ENCODE results near the gene TUFT1. TPM values are rescaled to one million over a fixed set of nuclear protein-coding genes. Genes with fewer than 3 reads are reported as not detected.
A peak's percentile ranks its signal among the peaks of the same experiment; 100 is the strongest.

TUFT1 gene
- polyA plus RNA-seq, 2 of the 4 experiments (the other 2 are of a cell fraction), result 21.1 to 27.5 TPM

- DNase-seq (ENCODE audit: low read depth in 1 of 2, low spot score in 1 of 2), result no peak
- Histone ChIP-seq H3K4me3 (no peak overlapping the region), H3K4me1 (peaks cover 27% of the 10 kb centered on the region), H3K27ac (no peak overlapping the region; a peak in 1 of 6 replicates), H3K4me2 (peak overlapping the region; percentile 36), H3K9me3 (peaks cover 16% of the 10 kb centered on the region; the same call in 1 of the 3 replicates)
- TF ChIP-seq ZNF302 (CRISPR knock-in tag; IDR thresholded peaks at IDR 0.05), result no peak
- no peak for TF ChIP-seq HDAC2 (IDR thresholded peaks at IDR 0.05)
- TF ChIP-seq, protein P1, sequence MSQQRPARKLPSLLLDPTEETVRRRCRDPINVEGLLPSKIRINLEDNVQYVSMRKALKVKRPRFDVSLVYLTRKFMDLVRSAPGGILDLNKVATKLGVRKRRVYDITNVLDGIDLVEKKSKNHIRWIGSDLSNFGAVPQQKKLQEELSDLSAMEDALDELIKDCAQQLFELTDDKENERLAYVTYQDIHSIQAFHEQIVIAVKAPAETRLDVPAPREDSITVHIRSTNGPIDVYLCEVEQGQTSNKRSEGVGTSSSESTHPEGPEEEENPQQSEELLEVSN (IDR thresholded peaks at IDR 0.05; ENCODE audit: borderline replicate concordance, low read depth), result no peak
- no peak for TF ChIP-seq MAFK (IDR thresholded peaks at IDR 0.05; ENCODE audit: partially characterized antibody)
- no peak for TF ChIP-seq HMGXB4 (CRISPR knock-in tag; IDR thresholded peaks at IDR 0.05; ENCODE audit: borderline replicate concordance)
- TF ChIP-seq TFCP2L1 (CRISPR knock-in tag; IDR thresholded peaks at IDR 0.05), result no peak
- no peak for TF ChIP-seq HEYL (CRISPR knock-in tag; IDR thresholded peaks at IDR 0.05)
- TF ChIP-seq, protein P2, sequence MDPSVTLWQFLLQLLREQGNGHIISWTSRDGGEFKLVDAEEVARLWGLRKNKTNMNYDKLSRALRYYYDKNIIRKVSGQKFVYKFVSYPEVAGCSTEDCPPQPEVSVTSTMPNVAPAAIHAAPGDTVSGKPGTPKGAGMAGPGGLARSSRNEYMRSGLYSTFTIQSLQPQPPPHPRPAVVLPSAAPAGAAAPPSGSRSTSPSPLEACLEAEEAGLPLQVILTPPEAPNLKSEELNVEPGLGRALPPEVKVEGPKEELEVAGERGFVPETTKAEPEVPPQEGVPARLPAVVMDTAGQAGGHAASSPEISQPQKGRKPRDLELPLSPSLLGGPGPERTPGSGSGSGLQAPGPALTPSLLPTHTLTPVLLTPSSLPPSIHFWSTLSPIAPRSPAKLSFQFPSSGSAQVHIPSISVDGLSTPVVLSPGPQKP (IDR thresholded peaks at IDR 0.05; ENCODE audit: low read depth, low read length), result no peak
- TF ChIP-seq CHD4 (IDR thresholded peaks at IDR 0.05; ENCODE audit: borderline replicate concordance), result no peak
- TF ChIP-seq FOXS1 (CRISPR knock-in tag; IDR thresholded peaks at IDR 0.05), result no peak
- no peak for TF ChIP-seq NPAS2 (CRISPR knock-in tag; IDR thresholded peaks at IDR 0.05; ENCODE audit: borderline replicate concordance)
- WGBS (ENCODE audit: missing lambda C conversion rate), result 78% methylated on average over 8 of the region's 9 CpGs
- CTCF ChIA-PET, result interaction anchor here (0.6 to 6.9 kb wide), 62 partner anchors 8 to 259 kb away, joined by 3 to 147 read pairs (median 5); partner anchors contain the start of genes CELF3, RIIAD1 and SNX27
- POLR2A ChIA-PET, result no interaction called here
- FAIRE-seq, result no peak
- no peak for ATAC-seq
Measured at GRCh38 chr1:151593730-151594129, 53.6 kb downstream of the TUFT1 start.

GRCh38 chr1:151594143-151594625, 54.1 kb downstream of the TUFT1 start:
- Histone ChIP-seq H3K9me3 (peaks cover 16% of the 10 kb centered on the region; the same call in 1 of the 3 replicates), H3K4me3 (no peak overlapping the region), H3K4me1 (peaks cover 27% of the 10 kb centered on the region), H3K27ac (peak overlapping the region; percentile 8 to 15; a peak in 2 of 6 replicates), H3K4me2 (peak overlapping the region; percentile 36)
- FAIRE-seq (no peak), DNase-seq (ENCODE audit: low read depth in 1 of 2, low spot score in 1 of 2) (peak; percentile 80), ATAC-seq (peak; percentile 67 to 75; a peak in 5 of 6 replicates)
- ChIA-PET CTCF (interaction anchor here (0.6 to 6.9 kb wide), 65 partner anchors 9 to 407 kb away, joined by 3 to 147 read pairs (median 5); partner anchors contain the start of genes CELF3, CGN, RIIAD1 and SNX27), POLR2A (no interaction called here)
- 10% methylated on average over 12 of the region's 12 CpGs for WGBS (ENCODE audit: missing lambda C conversion rate)
- no peak for TF ChIP-seq CHD4 (IDR thresholded peaks at IDR 0.05; ENCODE audit: borderline replicate concordance)
- TF ChIP-seq, protein P3, sequence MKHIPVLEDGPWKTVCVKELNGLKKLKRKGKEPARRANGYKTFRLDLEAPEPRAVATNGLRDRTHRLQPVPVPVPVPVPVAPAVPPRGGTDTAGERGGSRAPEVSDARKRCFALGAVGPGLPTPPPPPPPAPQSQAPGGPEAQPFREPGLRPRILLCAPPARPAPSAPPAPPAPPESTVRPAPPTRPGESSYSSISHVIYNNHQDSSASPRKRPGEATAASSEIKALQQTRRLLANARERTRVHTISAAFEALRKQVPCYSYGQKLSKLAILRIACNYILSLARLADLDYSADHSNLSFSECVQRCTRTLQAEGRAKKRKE (CRISPR knock-in tag; IDR thresholded peaks at IDR 0.05; ENCODE audit: low read depth), result no peak
- no peak for TF ChIP-seq JUNB (IDR thresholded peaks at IDR 0.05)
- TF ChIP-seq JUN (IDR thresholded peaks at IDR 0.05), result no peak
- TF ChIP-seq POLR2AphosphoS2 (conservative IDR thresholded peaks at IDR 0.05; ENCODE audit: low read length), result no peak
- no peak for TF ChIP-seq ZSCAN20 (CRISPR knock-in tag; IDR thresholded peaks at IDR 0.05)
- TF ChIP-seq ZNF302 (CRISPR knock-in tag; IDR thresholded peaks at IDR 0.05), result no peak
- no peak for TF ChIP-seq RARB (CRISPR knock-in tag; IDR thresholded peaks at IDR 0.05)
- no peak for TF ChIP-seq HOXA7 (CRISPR knock-in tag; IDR thresholded peaks at IDR 0.05)
- peak; percentile 94 for TF ChIP-seq SMC3 (IDR thresholded peaks at IDR 0.05)
- TF ChIP-seq PHF8 (IDR thresholded peaks at IDR 0.05; ENCODE audit: borderline replicate concordance, low read depth), result no peak
- no peak for TF ChIP-seq FOSB (CRISPR knock-in tag; IDR thresholded peaks at IDR 0.05)
- no peak for TF ChIP-seq CBX8 (IDR thresholded peaks at IDR 0.05)
- no peak for TF ChIP-seq SREBF2 (IDR thresholded peaks at IDR 0.05)
- TF ChIP-seq CTCF (IDR thresholded peaks at IDR 0.05), result peak; percentile 91
- TF ChIP-seq, protein P4, sequence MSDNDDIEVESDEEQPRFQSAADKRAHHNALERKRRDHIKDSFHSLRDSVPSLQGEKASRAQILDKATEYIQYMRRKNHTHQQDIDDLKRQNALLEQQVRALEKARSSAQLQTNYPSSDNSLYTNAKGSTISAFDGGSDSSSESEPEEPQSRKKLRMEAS (IDR thresholded peaks at IDR 0.05), result peak; percentile 66
- TF ChIP-seq, protein P5, sequence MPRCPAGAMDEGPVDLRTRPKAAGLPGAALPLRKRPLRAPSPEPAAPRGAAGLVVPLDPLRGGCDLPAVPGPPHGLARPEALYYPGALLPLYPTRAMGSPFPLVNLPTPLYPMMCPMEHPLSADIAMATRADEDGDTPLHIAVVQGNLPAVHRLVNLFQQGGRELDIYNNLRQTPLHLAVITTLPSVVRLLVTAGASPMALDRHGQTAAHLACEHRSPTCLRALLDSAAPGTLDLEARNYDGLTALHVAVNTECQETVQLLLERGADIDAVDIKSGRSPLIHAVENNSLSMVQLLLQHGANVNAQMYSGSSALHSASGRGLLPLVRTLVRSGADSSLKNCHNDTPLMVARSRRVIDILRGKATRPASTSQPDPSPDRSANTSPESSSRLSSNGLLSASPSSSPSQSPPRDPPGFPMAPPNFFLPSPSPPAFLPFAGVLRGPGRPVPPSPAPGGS (IDR thresholded peaks at IDR 0.05), result no peak
- TF ChIP-seq ESRRA (IDR thresholded peaks at IDR 0.05; ENCODE audit: borderline replicate concordance, low read length), result no peak
- no peak for TF ChIP-seq FOXS1 (CRISPR knock-in tag; IDR thresholded peaks at IDR 0.05)
- no peak for TF ChIP-seq EHF (CRISPR knock-in tag; IDR thresholded peaks at IDR 0.05)
- TF ChIP-seq CHD2 (IDR thresholded peaks at IDR 0.05; ENCODE audit: low read length, partially characterized antibody), result no peak
- peak; percentile 86 to 89 for TF ChIP-seq RAD21 (conservative IDR thresholded peaks at IDR 0.05 in 1 of 2, IDR thresholded peaks at IDR 0.05 in 1 of 2)
- TF ChIP-seq TP53 (CRISPR knock-in tag; IDR thresholded peaks at IDR 0.05), result no peak

Measured in A549 (cell line).